ENCODE data around the gene PCDHAC2.

The PCDHAC2 gene, protein sequence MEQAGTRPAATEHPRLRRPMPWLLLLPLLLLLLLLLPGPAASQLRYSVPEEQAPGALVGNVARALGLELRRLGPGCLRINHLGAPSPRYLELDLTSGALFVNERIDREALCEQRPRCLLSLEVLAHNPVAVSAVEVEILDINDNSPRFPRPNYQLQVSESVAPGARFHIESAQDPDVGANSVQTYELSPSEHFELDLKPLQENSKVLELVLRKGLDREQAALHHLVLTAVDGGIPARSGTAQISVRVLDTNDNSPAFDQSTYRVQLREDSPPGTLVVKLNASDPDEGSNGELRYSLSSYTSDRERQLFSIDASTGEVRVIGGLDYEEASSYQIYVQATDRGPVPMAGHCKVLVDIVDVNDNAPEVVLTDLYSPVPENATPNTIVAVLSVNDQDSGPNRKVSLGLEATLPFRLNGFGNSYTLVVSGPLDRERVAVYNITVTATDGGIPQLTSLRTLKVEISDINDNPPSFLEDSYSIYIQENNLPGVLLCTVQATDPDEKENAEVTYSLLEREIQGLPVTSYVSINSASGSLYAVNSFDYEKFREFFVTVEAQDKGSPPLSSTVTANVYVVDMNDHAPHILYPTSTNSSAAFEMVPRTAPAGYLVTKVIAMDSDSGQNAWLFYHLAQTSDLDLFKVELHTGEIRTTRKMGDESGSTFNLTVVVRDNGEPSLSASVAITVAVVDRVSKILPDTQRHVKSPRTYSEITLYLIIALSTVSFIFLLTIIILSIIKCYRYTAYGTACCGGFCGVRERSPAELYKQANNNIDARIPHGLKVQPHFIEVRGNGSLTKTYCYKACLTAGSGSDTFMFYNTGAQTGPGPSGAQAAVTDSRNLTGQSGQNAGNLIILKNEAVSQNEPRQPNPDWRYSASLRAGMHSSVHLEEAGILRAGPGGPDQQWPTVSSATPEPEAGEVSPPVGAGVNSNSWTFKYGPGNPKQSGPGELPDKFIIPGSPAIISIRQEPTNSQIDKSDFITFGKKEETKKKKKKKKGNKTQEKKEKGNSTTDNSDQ

DNA sequence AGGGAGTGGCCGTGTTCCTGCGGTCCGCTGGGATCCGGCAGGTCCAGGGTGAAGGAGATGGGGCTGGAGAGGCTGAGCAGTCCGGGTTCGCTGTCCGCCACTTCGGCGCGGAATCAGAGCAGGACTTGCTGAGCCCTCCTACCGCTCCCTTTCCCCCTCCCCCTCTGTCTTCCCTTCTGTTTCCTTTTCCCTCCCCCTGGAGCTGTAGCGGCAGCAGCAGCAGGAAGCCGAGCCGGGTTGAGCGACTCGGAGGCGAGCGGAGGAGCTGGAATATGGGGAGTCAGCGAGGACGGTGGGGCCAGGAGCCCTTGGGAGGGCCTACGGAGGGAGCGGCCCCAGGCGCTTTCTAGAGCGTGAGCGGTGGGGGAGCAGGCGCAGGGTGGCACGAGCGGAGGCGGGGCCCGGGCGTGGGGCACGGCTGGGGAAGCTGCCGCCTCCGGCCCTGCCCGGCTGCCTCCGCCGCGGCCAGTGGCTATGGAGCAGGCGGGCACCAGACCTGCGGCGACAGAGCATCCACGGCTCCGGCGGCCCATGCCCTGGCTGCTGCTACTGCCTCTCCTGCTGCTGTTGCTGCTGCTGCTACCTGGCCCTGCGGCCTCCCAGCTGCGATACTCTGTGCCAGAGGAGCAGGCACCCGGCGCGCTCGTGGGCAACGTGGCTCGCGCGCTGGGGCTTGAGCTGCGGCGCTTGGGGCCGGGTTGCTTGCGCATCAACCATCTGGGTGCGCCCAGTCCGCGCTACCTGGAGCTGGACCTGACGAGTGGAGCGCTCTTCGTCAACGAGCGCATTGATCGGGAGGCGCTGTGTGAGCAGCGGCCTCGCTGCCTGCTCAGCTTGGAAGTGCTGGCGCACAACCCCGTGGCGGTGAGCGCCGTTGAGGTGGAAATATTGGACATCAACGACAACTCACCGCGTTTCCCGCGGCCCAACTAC, at the start of gene PCDHAC2:
Gene PCDHAC2, plus strand, starts transcription at position 184 of the 933 bp plus-strand sequence. Its CDS starts 291 bp downstream, at position 475.
- no peak for DNase-seq

DNA sequence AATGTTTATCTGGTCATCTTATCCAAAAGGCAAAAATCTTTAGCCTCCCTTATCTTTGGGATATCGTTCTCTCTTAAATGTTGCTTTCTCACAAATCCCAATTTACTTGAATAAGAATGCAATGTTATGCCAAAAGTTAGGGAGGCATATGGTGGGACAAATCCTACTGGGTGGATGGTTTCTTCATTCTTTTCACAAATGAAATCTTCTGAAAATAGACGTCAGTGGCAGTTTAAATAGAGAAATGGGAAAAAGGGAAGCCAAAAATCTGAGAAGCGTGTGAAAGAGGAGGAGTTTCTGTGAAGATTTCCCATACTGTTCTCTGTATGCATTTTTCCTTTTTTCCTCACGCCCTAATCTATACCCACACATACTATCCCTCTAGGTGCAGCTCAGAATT, 42.7 kb upstream of the PCDHAC2 start:
- DNase-seq = no peak

DNA sequence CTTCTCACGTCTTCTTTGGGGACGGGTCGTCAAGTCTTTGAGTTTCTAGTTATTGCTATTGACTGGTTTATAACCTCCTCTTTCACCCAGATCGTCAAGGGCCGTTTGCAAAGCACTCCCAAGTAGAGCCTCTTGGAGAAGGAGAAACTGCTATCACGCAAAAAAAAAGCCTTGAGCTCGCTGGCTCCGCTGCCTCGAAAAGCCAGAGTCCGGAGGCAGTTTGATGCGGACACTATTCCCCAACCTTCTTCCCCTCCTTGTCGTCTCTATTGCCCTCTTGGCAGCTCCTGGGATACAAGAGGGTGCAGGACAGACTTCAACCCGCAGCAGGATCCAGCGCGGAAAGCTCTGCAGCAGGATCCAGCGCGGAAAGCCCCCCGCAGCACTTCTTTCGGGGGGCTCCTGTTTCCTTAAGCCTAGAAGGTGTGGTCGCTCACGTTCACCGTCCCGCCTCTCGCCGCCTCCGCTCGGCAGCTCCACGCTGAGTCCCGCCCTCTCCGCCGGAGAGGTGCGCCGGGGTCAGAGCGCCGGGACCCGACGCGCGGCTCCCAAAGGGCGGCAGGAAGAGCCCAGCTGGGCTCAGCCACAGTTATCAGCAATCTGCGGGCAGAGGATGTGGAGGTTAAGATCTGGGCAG, 40.4 kb upstream of the PCDHAC2 start, which contains the start of gene PCDHAC1:
Gene PCDHAC1, plus strand, starts transcription at position 494 of the 637 bp plus-strand sequence. CDS start 594 bp downstream, outside the sequence.
- no peak for DNase-seq

DNA sequence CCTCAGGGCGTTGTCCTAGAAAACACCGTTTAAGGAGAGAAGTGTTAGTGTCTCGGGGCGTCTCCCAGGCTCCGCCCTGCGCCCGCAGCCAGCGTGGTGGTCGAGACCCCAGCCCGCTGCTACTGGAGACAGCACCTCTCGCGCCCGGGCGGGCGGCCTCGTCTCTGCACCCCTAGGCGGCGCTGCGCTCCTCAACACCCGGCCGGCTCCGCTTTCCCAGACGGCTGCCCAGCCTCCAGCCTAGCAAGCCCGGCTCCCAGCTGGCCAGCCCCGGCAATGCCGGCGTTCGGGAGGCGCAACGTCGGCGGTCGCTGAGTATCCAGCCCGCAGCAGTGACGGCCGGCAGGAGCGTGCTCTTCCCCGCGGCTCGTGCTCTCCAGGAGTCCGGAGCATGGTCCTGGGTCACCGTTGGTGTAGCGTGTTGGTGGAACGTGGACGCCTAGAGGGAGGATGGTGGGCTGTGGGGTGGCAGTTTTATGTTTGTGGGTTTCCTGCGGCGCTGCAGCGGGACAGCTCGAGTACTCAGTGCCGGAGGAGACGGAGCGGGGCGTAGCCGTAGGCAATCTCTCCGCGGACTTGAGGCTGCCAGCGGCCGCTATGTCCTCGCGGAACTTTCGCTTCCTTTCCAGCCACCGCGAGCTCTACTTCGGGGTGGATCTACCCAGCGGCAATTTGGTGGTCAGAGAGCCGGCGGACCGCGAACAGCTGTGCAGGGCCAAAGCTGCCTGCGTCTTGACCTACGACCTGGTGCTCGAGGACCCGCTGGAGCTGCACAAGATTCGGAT, 39.6 kb upstream of the PCDHAC2 start:
- peak in 1 of 2 donors; percentile 11 for DNase-seq

DNA sequence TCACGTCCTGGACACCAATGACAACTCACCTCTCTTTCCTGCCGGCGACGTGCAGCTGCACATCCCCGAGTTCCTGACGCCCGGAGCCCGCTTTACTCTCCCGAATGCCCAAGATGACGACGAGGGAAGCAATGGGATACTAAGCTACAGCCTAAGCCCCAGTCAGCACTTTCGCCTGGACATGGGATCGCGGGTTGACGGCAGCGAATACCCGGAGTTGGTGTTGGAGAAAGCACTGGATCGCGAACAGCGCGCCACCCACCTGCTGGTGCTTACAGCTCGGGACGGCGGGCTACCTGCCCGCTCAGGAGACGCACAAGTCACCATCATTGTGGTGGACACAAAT, 39.1 kb upstream of the PCDHAC2 start:
- no peak for DNase-seq

DNA sequence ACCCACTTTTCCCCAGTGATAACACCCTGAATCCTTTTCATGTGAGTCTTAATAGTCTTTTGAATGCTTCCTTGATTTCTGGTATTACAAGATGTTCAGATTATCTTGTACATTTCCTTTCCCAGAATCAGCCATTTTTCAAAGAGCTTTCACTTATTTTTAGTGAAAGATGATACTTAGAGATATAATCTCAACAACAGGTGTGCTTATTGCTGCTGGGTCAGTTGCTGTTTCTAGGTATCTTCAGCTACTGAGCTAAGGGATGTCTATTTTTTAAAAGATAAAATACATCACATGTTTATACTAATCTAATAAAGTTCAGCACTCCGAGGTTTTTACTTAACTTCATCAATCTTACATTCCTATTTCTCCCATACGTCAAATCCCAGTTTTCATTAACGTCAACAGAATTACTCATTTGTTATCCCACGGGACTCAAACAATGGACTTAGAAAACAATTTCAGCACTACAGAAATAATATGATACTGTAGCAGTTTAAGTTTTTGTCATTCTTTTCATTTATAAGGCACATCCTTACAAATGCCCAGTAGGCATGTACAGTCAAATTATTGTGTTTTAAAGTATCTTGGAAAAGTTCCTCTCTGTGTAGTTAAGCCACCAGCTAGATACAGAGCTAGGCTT, 31.2 kb upstream of the PCDHAC2 start:
- no peak for DNase-seq

DNA sequence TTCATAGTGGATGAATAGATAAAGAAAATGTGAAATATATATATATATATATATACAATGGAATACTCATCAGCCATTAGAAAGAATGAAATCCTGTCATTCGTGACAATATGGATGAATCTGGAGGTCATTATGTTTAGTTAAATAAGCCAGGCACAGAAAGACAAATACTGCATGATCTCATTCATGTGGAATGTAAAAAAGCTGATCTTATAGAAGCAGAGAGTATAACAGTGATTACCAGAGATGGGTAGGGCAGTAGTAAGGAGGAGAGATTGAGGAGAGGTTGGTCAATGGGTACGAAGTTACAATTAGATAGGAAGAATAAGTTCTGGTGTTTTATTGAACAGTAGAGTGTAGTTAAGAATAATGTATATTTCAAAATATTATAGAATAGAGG, 19.7 kb upstream of the PCDHAC2 start:
- no peak for DNase-seq

DNA sequence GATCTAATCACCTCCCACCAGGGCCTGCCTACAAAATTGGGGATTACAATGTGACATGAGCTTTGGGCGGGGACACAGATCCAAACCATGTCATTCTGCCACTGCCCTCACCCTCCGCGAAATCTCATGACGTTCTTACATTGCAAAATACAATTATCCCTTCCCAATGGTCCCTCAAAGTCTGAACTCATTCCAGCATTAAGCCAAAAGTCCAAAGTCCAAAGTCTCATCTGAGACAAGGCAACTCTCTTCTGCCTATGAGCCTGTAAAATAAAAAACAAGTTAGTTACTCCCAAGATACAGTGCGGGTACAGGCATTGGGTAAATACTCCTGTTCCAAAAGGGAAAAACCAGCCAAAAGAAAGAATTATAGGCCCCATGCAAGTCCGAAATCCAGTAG, 14.6 kb upstream of the PCDHAC2 start:
- DNase-seq = no peak

DNA sequence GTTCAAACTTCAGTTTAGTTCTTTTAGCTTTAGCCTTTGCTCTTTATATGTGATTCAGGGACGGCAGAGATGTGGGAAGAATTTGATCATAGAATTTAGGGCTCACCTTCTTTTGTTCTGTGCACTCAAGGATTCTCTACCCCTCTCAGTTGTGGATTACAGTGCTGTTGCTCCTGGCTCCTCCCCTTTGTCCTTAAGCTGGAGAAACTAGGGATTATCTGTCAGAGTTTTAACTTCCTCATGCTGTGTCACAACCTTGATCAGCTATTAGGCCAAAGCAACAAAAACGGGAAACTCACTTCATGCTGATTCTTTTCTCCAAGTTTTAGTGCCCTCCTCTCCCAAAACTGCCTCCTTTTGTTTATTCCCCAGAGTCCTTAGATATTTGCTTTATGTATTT, 13.0 kb upstream of the PCDHAC2 start:
- no peak for DNase-seq

DNA sequence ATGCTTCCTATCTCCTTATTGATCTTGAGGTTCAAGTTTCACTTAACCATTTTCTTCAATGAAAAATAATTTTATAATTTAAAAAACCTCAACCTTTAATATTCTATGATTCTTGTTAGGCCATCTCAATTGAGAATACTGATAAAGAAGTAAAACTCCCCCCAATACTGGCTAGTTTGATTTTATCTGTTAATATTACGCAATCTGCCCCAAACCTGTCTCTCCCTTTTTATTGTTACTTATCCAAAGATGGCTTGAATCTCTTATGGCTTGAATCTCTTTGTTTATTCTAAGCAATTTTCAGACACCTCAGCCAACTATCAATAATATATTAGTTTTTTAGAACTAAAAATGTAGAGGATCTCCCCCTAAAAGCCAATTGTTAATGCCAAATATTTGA, 4.1 kb upstream of the PCDHAC2 start:
- no peak for DNase-seq

DNA sequence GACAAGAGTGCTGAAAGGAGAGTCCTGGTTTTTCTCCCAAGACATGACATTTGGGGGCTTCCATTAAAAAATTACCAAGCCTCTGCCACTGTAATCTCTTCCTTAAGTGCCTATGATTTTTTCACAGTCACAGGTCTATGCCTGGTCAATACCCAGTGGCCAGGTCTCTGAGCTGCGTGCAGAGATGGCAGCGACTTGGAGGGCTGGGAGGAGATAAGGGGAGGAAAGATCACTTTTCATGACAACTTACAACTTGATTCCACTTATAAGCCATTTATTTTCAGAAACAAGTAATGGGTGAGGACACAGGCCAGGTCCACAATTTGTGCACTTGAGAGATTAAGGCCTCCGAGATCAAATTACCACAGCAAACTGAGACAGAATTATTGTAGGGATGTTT, 1.9 kb upstream of the PCDHAC2 start:
- no peak for DNase-seq

DNA sequence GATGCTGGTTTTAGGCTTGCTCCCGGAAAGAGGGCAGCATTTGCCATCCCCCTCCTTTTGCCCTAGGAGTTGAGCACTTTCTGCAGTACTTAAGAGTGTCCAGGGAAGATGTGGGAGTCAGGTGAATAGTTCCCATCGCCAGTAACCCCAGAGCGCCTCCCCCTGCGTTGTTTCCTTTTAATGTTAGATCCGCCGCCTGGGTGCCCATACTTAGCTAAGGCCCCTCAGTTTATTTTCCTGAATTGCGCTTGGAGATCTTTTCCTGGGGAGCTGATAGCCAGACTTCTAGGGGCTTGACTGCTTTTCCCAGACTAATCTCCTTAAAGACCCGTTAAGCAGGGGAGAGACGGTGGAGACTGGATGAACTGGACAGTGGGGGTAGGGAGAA, 377 bp upstream of the PCDHAC2 start:
- no peak for DNase-seq

DNA sequence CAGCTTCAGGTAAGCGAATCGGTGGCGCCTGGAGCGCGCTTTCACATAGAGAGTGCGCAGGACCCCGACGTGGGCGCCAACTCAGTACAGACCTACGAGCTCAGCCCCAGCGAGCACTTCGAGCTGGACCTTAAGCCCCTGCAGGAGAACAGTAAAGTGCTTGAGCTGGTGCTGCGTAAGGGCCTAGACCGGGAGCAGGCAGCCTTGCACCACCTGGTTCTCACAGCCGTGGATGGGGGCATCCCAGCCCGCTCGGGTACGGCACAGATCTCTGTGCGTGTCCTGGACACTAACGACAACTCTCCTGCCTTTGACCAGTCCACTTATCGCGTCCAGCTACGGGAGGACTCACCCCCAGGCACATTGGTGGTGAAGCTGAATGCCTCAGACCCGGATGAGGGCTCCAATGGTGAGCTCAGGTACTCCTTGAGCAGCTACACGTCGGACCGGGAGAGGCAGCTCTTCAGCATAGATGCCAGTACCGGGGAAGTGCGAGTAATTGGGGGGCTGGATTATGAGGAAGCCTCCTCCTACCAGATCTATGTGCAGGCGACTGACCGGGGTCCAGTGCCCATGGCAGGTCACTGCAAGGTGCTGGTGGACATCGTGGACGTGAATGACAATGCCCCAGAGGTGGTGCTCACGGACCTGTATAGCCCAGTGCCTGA, 1.1 kb downstream of the PCDHAC2 start:
- DNase-seq = no peak

DNA sequence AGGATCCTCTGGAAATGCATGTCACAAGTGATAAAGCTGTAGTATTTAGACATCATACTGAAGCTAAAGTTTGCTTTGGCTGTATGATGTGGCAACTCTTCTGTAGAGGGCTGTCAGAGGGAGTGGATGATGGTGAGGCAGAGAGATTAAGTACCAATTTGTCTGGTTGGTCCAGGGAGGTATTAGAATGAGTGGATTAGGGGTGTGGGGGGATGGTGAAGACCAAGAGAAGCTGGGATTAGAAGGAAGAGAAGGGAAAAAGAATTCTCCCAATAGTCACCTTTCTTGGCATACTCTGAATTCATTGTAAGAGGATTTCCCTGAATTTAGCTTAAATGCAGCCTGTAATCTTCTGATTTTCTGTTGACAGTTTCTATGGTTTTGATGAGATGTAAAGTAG, 3.6 kb downstream of the PCDHAC2 start:
- DNase-seq = no peak

DNA sequence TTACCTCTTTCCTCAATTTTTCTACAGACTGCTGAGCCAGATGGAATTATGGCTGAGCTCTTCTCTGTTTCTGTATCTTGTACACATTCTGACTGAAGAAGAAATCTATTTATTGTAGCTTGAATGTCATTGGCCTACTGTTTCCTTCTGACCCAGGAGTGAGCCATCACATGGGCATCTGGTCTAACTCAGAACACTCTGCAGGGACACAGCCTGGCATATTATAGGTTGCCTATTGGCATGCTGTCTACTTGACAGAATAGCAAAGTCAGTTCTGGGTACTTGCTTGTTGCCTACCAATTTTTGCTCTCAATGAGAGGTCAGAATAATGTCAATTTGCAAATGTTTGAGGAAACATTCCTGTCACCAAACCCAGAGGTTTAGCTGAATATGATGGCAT, 7.3 kb downstream of the PCDHAC2 start:
- DNase-seq = no peak

DNA sequence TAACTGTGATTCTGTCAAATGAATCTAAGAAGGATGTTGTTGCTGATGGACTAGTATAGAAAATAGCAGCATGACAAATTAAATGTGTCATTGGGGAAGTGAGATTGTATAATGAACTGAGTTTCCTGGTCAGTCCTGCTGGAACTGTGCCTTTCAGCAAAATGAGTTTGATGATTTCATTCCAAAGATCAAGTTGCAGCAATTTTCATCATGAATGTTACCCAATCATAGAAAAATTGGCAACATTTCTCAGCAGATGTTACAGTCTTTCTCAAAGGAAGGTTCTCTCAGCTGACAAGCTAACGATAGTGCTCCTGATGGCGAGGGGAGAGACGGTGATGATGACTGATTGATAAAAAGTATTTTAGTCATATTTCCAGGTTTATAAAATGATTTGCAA, 10.7 kb downstream of the PCDHAC2 start:
- DNase-seq = no peak

DNA sequence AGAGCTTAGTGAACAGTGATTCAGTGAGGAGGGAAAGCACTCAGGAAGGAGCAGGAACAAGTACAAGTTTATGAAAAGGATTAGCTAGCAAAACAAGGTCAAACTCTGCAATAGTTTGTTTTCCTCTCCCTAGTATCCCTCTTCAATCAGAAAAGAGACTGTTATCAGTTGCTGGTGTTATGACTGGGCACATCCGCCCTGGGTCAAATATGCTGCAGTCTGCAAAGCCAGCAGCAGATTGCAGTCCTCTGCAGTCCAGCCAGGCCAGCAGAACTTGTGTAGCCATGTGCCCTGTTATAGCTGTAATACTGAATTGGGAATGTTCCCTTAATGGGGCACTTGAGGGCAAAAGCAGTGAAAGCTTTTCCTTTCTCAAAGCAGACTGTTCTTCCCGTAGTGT, 12.0 kb downstream of the PCDHAC2 start:
- DNase-seq = no peak

DNA sequence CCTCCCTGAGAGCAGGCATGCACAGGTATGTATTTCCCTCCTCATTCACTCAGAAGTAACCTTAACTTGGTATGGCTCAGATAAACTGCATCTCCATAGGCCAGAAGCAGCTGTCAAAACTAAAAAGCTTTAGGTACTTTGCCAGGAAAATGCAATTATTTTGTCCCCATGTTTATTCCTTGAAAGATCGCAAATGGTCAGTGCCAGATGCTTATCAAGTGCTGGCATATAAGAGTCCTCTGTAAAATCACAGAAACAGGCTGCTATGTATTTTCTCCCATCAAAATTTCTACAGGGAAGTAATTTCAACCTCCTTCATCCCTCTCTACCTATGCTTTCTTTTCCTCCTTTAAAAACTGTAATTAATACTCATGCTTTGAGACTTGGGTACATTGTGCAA, 12.7 kb downstream of the PCDHAC2 start:
- no peak for DNase-seq

DNA sequence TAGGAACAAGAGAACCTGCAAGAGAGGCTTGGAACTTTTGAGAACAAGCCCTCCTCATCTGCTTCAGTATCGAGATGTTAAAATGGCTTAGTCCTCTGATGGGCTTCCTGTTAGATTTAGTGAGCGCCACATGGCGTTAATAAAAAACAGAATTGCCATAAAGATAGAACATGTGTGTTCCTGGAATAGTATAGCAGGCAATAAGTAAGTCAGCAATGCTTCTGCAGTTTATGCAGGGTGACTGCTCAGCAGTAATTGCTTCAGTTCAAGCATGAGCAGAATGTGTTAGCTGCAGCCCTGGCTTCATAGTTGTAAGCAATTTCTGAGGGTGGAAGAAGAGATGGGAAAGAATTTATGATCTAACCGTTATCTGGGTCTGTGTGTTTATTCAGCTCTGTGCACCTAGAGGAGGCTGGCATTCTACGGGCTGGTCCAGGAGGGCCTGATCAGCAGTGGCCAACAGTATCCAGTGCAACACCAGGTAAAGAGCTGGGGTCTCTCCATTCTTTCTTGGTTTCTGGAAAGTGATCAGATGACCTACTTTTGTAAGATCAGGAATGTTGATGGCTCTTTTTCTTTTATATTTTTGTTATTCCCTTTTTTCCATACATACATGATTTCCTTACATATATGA, 15.9 kb downstream of the PCDHAC2 start:
- no peak for DNase-seq

DNA sequence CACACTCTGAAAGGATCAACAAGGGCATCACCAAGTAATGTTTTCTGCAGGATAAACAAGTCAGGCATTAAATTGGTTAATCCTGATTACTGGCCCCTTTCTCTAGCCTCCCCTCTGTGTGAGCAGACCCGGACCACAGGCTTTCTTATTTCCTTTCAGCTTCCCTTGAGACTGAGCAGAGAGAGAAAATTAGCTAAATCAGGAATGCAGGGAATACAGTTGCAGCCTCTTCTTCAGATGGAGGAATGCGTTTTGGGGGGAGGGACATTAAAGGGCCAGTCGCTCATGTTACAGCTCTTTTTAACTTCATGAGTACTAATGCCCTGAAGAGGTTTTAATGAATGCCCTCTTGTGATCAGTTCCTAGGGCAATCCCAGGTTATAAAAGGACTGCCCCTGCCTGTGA, 19.8 kb downstream of the PCDHAC2 start:
- DNase-seq = no peak

Measured in CD4-positive, alpha-beta T cell treated with Interleukin-1 beta for 1 hour (primary cell).